Panc1 (cell line): Measurements from ENCODE around the gene UBTF.

ENCODE experiments used
- CTCF ChIP-seq: fragments of 450-650 bp; IDR thresholded peaks from 2 replicates; pipeline ENCODE4 v1.5.1; 2017; ENCODE audit warnings: mild to moderate bottlenecking
- POLR2AphosphoS5 ChIP-seq: IDR thresholded peaks from 2 replicates; pipeline ENCODE4 v1.6.1; 2012; ENCODE audit warnings: mild to moderate bottlenecking, low read depth, low read length, moderate library complexity
- SIN3A ChIP-seq: IDR thresholded peaks from 2 replicates; pipeline ENCODE4 v1.6.1; 2012; ENCODE audit warnings: low read depth, mild to moderate bottlenecking, low read length, moderate library complexity, borderline replicate concordance; ENCODE audit not compliant: insufficient read depth
- TCF7L2 ChIP-seq: IDR thresholded peaks from 2 replicates; pipeline ENCODE4 v1.6.1; 2011; ENCODE audit warnings: mild to moderate bottlenecking, low read depth, low read length, inconsistent platforms
- TF ChIP-seq, protein P1 (sequence below), 2 experiments: IDR thresholded peaks; 2 replicates each; pipeline ENCODE4 v1.6.1; 2011 to 2012; ENCODE audit warnings: low read depth in 2 of 2, control low read depth in 1 of 2, low read length in 1 of 2, mild to moderate bottlenecking in 1 of 2, moderate library complexity in 1 of 2; ENCODE audit not compliant: insufficient read depth in 1 of 2

GRCh38 chr17:44199553-44200477 lies 19.7 kb downstream of the UBTF start, which contains the start of gene ATXN7L3:
- TF ChIP-seq CTCF (no peak), POLR2AphosphoS5 (peak; percentile 7; the same call in 1 of the 2 replicates), SIN3A (no peak), TCF7L2 (no peak)
- TF ChIP-seq, protein P1, sequence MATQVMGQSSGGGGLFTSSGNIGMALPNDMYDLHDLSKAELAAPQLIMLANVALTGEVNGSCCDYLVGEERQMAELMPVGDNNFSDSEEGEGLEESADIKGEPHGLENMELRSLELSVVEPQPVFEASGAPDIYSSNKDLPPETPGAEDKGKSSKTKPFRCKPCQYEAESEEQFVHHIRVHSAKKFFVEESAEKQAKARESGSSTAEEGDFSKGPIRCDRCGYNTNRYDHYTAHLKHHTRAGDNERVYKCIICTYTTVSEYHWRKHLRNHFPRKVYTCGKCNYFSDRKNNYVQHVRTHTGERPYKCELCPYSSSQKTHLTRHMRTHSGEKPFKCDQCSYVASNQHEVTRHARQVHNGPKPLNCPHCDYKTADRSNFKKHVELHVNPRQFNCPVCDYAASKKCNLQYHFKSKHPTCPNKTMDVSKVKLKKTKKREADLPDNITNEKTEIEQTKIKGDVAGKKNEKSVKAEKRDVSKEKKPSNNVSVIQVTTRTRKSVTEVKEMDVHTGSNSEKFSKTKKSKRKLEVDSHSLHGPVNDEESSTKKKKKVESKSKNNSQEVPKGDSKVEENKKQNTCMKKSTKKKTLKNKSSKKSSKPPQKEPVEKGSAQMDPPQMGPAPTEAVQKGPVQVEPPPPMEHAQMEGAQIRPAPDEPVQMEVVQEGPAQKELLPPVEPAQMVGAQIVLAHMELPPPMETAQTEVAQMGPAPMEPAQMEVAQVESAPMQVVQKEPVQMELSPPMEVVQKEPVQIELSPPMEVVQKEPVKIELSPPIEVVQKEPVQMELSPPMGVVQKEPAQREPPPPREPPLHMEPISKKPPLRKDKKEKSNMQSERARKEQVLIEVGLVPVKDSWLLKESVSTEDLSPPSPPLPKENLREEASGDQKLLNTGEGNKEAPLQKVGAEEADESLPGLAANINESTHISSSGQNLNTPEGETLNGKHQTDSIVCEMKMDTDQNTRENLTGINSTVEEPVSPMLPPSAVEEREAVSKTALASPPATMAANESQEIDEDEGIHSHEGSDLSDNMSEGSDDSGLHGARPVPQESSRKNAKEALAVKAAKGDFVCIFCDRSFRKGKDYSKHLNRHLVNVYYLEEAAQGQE (IDR thresholded peaks at IDR 0.05; ENCODE audit: insufficient read depth in 1 of 2, low read depth in 2 of 2, low read length in 1 of 2) = no peak
